ENCODE data around the gene OLFM4.

Gene OLFM4

GRCh38 chr13:53068585-53069520, 40.2 kb downstream of the OLFM4 start:
- no peak for DNase-seq

GRCh38 chr13:53069800-53070199, 41.2 kb downstream of the OLFM4 start:
- no peak for DNase-seq

GRCh38 chr13:53073711-53074110, 45.1 kb downstream of the OLFM4 start:
- no peak for DNase-seq

- DNase-seq, result no peak
Measured at GRCh38 chr13:53074114-53074513, 45.5 kb downstream of the OLFM4 start.

- no peak for DNase-seq
Measured at GRCh38 chr13:53075356-53076041, 46.9 kb downstream of the OLFM4 start.

GRCh38 chr13:53079691-53080090, 51.1 kb downstream of the OLFM4 start:
- no peak for DNase-seq

GRCh38 chr13:53088871-53089270, 60.3 kb downstream of the OLFM4 start:
- DNase-seq, result no peak

GRCh38 chr13:53089951-53090350, 61.3 kb downstream of the OLFM4 start:
- no peak for DNase-seq

- no peak for DNase-seq
Measured at GRCh38 chr13:53090461-53090860, 61.8 kb downstream of the OLFM4 start.

- no peak for DNase-seq
Measured at GRCh38 chr13:53092931-53093330, 64.3 kb downstream of the OLFM4 start.

GRCh38 chr13:53098455-53098854, 69.8 kb downstream of the OLFM4 start:
- no peak for DNase-seq

GRCh38 chr13:53100394-53101063, 71.9 kb downstream of the OLFM4 start:
- no peak for DNase-seq
